Measurements from ENCODE around the gene MAP2. TPM values are rescaled to one million over a fixed set of nuclear protein-coding genes. Genes with fewer than 3 reads are reported as not detected.
A peak's percentile ranks its signal among the peaks of the same experiment; 100 is the strongest.

MAP2 gene
- total RNA-seq, 1 experiment from 2014 or later, result 40.2 TPM

DNA sequence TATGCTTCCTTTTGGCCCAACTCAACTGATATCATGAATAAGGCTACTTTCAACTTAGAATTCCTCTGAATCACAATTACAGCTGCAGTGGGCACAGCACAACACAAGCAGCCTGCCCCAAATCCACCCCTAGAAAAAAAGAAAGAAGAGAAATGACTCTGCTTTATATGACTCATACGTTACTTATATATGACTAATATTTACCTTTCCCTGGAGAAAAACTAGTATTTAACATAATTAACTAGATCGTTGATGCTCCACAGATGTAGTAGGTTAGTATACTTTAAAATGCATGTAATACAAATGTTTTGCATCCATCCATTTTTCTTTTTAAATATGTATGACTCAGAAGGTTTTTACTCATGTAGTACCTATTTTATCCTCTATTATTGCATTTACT lies 214.5 kb downstream of the MAP2 start:
- no peaks in the 10 kb centered on the region for H3K9me3 Mint-ChIP-seq (ENCODE audit: unreplicated experiment)
- CTCF ChIA-PET, result no interaction called here
- H3K4me1 Mint-ChIP-seq (ENCODE audit: insufficient read depth, unreplicated experiment), result peaks cover 42% of the 10 kb centered on the region
- POLR2A ChIA-PET, result no interaction called here
- TF ChIP-seq, protein P1, sequence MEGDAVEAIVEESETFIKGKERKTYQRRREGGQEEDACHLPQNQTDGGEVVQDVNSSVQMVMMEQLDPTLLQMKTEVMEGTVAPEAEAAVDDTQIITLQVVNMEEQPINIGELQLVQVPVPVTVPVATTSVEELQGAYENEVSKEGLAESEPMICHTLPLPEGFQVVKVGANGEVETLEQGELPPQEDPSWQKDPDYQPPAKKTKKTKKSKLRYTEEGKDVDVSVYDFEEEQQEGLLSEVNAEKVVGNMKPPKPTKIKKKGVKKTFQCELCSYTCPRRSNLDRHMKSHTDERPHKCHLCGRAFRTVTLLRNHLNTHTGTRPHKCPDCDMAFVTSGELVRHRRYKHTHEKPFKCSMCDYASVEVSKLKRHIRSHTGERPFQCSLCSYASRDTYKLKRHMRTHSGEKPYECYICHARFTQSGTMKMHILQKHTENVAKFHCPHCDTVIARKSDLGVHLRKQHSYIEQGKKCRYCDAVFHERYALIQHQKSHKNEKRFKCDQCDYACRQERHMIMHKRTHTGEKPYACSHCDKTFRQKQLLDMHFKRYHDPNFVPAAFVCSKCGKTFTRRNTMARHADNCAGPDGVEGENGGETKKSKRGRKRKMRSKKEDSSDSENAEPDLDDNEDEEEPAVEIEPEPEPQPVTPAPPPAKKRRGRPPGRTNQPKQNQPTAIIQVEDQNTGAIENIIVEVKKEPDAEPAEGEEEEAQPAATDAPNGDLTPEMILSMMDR (IDR thresholded peaks at IDR 0.05; ENCODE audit: unreplicated experiment), result no peak
- peak; percentile 60 for DNase-seq (ENCODE audit: unreplicated experiment)
- no peaks in the 10 kb centered on the region for H3K36me3 Mint-ChIP-seq (ENCODE audit: insufficient read depth, unreplicated experiment)
- H3K27ac Mint-ChIP-seq (ENCODE audit: low read depth, unreplicated experiment), result peak overlapping the region; percentile 35
- H3K4me3 Mint-ChIP-seq (ENCODE audit: unreplicated experiment), result no peak overlapping the region
- BruUV-seq (replicated peaks), result no TSS peak
- intact Hi-C loops (cut with micrococcal nuclease), result no loop called here
- no peaks in the 10 kb centered on the region for H3K27me3 Mint-ChIP-seq (ENCODE audit: insufficient read depth, unreplicated experiment)

DNA sequence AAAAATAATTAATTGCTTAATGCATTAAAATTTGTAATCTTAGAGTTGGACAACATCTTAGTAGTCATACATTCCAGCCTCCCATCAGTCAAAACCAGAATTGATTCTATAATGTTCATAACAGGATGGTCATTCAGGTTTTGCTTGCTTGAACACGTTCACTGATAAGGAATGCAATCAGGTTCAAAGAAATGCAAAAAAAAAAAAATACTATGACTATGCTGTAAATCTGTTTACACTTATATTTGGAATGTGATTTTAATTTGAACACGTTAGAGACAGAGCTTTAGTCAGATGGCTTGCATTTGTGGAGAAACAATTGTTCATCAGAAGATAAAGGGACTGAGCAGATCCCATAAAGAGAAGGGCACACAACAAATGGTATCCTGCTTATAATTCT lies 216.5 kb downstream of the MAP2 start:
- H3K4me3 Mint-ChIP-seq (ENCODE audit: unreplicated experiment), result no peak overlapping the region
- intact Hi-C loops (cut with micrococcal nuclease), result no loop called here
- no peaks in the 10 kb centered on the region for H3K36me3 Mint-ChIP-seq (ENCODE audit: insufficient read depth, unreplicated experiment)
- ChIA-PET CTCF (interaction anchor here (0.6 to 0.7 kb wide), 4 partner anchors 63 to 466 kb away, joined by 3 to 7 read pairs (median 4); partner anchors contain the start of gene MAP2), POLR2A (no interaction called here)
- peaks cover 42% of the 10 kb centered on the region for H3K4me1 Mint-ChIP-seq (ENCODE audit: insufficient read depth, unreplicated experiment)
- H3K9me3 Mint-ChIP-seq (ENCODE audit: unreplicated experiment), result no peaks in the 10 kb centered on the region
- BruUV-seq (replicated peaks), result no TSS peak
- TF ChIP-seq, protein P1 (IDR thresholded peaks at IDR 0.05; ENCODE audit: unreplicated experiment), result no peak
- H3K27ac Mint-ChIP-seq (ENCODE audit: low read depth, unreplicated experiment), result peak overlapping the region; percentile 46
- no peaks in the 10 kb centered on the region for H3K27me3 Mint-ChIP-seq (ENCODE audit: insufficient read depth, unreplicated experiment)
- no peak for DNase-seq (ENCODE audit: unreplicated experiment)

DNA sequence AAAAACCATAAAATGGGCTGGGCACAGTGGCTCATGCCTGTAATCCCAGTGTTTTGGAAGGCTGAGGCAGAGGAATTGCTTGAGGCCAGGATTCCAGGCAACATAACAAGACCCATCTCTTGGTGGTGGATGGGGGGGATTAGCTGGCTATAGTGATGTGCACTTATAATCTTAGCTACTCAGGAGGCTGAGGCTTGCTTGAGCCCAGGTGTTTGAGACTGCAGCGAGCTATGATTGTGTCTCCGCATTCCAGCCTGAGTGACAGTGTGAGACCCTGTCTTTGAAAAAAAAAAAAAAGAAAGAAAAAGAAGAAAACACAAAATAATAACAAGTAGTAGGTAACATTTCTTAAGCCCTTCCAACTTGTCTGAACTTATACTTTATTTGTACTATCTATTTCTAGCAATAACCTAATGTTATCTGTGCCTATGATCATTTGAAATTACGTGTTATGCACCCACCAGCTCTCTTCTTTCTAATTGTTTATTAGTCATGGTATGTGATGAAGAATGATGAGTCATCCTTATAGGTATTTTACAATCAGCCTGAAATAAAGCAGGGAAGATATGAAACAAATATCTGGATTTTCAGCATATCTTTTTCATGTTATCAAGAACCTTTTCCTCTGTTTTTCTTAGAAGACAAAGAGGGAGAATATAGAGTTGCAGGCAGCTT lies 218.4 kb downstream of the MAP2 start:
- no TSS peak for BruUV-seq (replicated peaks)
- H3K27ac Mint-ChIP-seq (ENCODE audit: low read depth, unreplicated experiment), result peak overlapping the region; percentile 42
- no peaks in the 10 kb centered on the region for H3K27me3 Mint-ChIP-seq (ENCODE audit: insufficient read depth, unreplicated experiment)
- CTCF ChIA-PET, result no interaction called here
- H3K36me3 Mint-ChIP-seq (ENCODE audit: insufficient read depth, unreplicated experiment), result no peaks in the 10 kb centered on the region
- no peak overlapping the region for H3K4me3 Mint-ChIP-seq (ENCODE audit: unreplicated experiment)
- intact Hi-C loops (cut with micrococcal nuclease), result no loop called here
- peak; percentile 40 for DNase-seq (ENCODE audit: unreplicated experiment)
- H3K9me3 Mint-ChIP-seq (ENCODE audit: unreplicated experiment), result no peaks in the 10 kb centered on the region
- TF ChIP-seq, protein P1 (IDR thresholded peaks at IDR 0.05; ENCODE audit: unreplicated experiment), result no peak
- POLR2A ChIA-PET, result interaction anchor here (0.7 kb wide), 1 partner anchor 22 kb away, joined by 3 read pairs; no protein-coding TSS in a partner anchor
- H3K4me1 Mint-ChIP-seq (ENCODE audit: insufficient read depth, unreplicated experiment), result peaks cover 36% of the 10 kb centered on the region

DNA sequence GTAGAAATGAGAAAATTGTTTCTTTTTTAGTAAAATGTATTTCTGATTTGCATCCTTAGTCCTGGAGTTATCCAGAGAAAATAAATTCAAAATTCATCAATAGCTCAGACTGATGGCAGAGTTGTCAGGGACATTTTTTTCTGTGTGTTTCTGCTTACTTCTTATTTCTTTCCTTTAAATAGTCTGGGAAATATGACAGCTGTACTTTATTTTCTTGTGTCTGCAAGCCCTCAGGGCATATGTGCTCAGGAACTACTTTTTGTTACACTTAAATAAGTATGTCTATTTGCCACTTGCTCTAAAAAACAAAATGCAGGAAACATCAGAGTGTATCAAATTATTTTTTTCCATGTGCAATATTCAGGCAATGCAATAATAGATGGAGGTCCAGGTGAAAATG lies 221.0 kb downstream of the MAP2 start:
- Mint-ChIP-seq H3K4me1 (ENCODE audit: insufficient read depth, unreplicated experiment) (peaks cover 17% of the 10 kb centered on the region), H3K27me3 (ENCODE audit: insufficient read depth, unreplicated experiment) (no peaks in the 10 kb centered on the region), H3K36me3 (ENCODE audit: insufficient read depth, unreplicated experiment) (no peaks in the 10 kb centered on the region), H3K27ac (ENCODE audit: low read depth, unreplicated experiment) (no peak overlapping the region), H3K4me3 (ENCODE audit: unreplicated experiment) (no peak overlapping the region), H3K9me3 (ENCODE audit: unreplicated experiment) (no peaks in the 10 kb centered on the region)
- TF ChIP-seq, protein P1 (IDR thresholded peaks at IDR 0.05; ENCODE audit: unreplicated experiment), result no peak
- CTCF ChIA-PET, result interaction anchor here (0.5 to 1.2 kb wide), 3 partner anchors 33 to 573 kb away, joined by 3 to 5 read pairs (median 3); no protein-coding TSS in a partner anchor
- BruUV-seq (replicated peaks), result no TSS peak
- POLR2A ChIA-PET, result no interaction called here
- intact Hi-C loops (cut with micrococcal nuclease), result no loop called here
- DNase-seq (ENCODE audit: unreplicated experiment), result no peak
